ENCODE results near the gene CCDC97. TPM values are rescaled to one million over a fixed set of nuclear protein-coding genes. Genes with fewer than 3 reads are reported as not detected.

The CCDC97 gene
- total RNA-seq, 1 experiment from 2014 or later = 25.5 TPM

DNA sequence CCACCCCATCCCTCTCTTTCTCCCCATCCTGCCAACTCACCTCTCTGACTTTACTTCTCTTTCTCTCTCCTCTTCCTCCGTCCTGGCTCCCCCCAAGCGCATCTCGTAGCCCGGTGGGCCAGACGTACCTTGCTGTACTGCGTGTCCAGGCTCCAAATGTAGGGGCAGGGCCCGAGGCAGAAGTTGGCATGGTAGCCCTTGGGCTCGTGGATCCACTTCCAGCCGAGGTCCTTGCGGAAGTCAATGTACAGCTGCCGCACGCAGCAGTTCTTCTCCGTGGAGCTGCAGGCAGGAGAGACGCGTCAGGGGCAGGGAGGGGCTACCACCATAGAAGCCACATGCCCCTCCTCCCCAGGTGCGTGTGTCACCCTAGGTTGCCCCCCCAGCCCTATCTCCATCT, 22.0 kb downstream of the CCDC97 start:
- H3K9me3 ChIP-seq (ENCODE audit: control insufficient read depth, insufficient read depth, low read depth, low read length) = no peaks in the 10 kb centered on the region
- TF ChIP-seq, protein P1, sequence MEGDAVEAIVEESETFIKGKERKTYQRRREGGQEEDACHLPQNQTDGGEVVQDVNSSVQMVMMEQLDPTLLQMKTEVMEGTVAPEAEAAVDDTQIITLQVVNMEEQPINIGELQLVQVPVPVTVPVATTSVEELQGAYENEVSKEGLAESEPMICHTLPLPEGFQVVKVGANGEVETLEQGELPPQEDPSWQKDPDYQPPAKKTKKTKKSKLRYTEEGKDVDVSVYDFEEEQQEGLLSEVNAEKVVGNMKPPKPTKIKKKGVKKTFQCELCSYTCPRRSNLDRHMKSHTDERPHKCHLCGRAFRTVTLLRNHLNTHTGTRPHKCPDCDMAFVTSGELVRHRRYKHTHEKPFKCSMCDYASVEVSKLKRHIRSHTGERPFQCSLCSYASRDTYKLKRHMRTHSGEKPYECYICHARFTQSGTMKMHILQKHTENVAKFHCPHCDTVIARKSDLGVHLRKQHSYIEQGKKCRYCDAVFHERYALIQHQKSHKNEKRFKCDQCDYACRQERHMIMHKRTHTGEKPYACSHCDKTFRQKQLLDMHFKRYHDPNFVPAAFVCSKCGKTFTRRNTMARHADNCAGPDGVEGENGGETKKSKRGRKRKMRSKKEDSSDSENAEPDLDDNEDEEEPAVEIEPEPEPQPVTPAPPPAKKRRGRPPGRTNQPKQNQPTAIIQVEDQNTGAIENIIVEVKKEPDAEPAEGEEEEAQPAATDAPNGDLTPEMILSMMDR (IDR thresholded peaks at IDR 0.05) = no peak
- DNase-seq (ENCODE audit: low read depth, low spot score) (no peak), ATAC-seq (no peak)
- ChIA-PET POLR2A (no interaction called here), CTCF (no interaction called here)
- peaks cover 10% of the 10 kb centered on the region for H3K4me1 ChIP-seq (ENCODE audit: control insufficient read depth, insufficient read depth, low read length)
- no peaks in the 10 kb centered on the region for H3K27me3 ChIP-seq (ENCODE audit: control insufficient read depth, insufficient read depth, low read length)
- intact Hi-C loops (cut with micrococcal nuclease; ENCODE audit: unreplicated experiment) (no loop called here), in situ Hi-C loops (cut with HindIII; ENCODE audit: low pct_unique_long_range_greater_than_20kb, low sequenced_read_pairs) (no loop called here)
- no peak overlapping the region for H3K4me3 ChIP-seq (ENCODE audit: low read depth in 2 of 2, low read length in 2 of 2)
- H3K27ac ChIP-seq (ENCODE audit: low read length) = no peak overlapping the region
- BruUV-seq (replicated peaks) = no TSS peak
- H3K36me3 ChIP-seq (ENCODE audit: control insufficient read depth, insufficient read depth, low read length) = no peaks in the 10 kb centered on the region

DNA sequence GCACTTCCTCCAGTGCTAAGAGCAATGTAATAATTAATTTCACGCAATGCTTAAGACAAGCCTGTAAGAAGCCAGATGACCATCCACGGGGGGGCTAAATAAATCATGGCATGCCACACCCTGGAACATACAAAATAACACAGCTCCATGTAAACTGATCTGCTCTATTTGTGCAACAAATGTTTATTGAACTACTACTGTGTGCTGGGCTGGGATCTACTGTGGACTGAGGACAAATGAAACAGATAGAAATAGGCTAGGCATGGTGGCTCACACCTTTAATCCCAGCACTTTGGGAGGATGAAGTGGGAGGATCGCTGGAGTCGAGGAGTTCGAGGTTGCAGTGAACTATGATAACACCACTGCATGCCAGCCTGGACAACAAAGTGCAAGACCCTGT, 22.5 kb downstream of the CCDC97 start:
- Histone ChIP-seq H3K27me3 (ENCODE audit: control insufficient read depth, insufficient read depth, low read length) (no peaks in the 10 kb centered on the region), H3K4me1 (ENCODE audit: control insufficient read depth, insufficient read depth, low read length) (peaks cover 8% of the 10 kb centered on the region), H3K9me3 (ENCODE audit: control insufficient read depth, insufficient read depth, low read depth, low read length) (no peaks in the 10 kb centered on the region), H3K36me3 (ENCODE audit: control insufficient read depth, insufficient read depth, low read length) (no peaks in the 10 kb centered on the region), H3K4me3 (ENCODE audit: low read depth in 2 of 2, low read length in 2 of 2) (no peak overlapping the region), H3K27ac (ENCODE audit: low read length) (no peak overlapping the region)
- POLR2A ChIA-PET = interaction anchor here (0.6 kb wide), 1 partner anchor 15 kb away, joined by 7 read pairs; no protein-coding TSS in a partner anchor
- in situ Hi-C loops (cut with HindIII; ENCODE audit: low pct_unique_long_range_greater_than_20kb, low sequenced_read_pairs) (no loop called here), intact Hi-C loops (cut with micrococcal nuclease; ENCODE audit: unreplicated experiment) (no loop called here)
- CTCF ChIA-PET = no interaction called here
- TF ChIP-seq POLR2AphosphoS5 (IDR thresholded peaks at IDR 0.05; ENCODE audit: low read depth, low read length) (no peak), SIN3A (IDR thresholded peaks at IDR 0.05; ENCODE audit: borderline replicate concordance, insufficient read depth, low read depth, low read length) (no peak), TCF7L2 (IDR thresholded peaks at IDR 0.05; ENCODE audit: low read depth, low read length) (no peak)
- TF ChIP-seq, protein P2, sequence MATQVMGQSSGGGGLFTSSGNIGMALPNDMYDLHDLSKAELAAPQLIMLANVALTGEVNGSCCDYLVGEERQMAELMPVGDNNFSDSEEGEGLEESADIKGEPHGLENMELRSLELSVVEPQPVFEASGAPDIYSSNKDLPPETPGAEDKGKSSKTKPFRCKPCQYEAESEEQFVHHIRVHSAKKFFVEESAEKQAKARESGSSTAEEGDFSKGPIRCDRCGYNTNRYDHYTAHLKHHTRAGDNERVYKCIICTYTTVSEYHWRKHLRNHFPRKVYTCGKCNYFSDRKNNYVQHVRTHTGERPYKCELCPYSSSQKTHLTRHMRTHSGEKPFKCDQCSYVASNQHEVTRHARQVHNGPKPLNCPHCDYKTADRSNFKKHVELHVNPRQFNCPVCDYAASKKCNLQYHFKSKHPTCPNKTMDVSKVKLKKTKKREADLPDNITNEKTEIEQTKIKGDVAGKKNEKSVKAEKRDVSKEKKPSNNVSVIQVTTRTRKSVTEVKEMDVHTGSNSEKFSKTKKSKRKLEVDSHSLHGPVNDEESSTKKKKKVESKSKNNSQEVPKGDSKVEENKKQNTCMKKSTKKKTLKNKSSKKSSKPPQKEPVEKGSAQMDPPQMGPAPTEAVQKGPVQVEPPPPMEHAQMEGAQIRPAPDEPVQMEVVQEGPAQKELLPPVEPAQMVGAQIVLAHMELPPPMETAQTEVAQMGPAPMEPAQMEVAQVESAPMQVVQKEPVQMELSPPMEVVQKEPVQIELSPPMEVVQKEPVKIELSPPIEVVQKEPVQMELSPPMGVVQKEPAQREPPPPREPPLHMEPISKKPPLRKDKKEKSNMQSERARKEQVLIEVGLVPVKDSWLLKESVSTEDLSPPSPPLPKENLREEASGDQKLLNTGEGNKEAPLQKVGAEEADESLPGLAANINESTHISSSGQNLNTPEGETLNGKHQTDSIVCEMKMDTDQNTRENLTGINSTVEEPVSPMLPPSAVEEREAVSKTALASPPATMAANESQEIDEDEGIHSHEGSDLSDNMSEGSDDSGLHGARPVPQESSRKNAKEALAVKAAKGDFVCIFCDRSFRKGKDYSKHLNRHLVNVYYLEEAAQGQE (IDR thresholded peaks at IDR 0.05; ENCODE audit: insufficient read depth in 1 of 2, low read depth in 2 of 2, low read length in 1 of 2) = no peak
- TF ChIP-seq, protein P1 (IDR thresholded peaks at IDR 0.05) = no peak
- no TSS peak for BruUV-seq (replicated peaks)
- ATAC-seq (no peak), DNase-seq (ENCODE audit: low read depth, low spot score) (no peak)

DNA sequence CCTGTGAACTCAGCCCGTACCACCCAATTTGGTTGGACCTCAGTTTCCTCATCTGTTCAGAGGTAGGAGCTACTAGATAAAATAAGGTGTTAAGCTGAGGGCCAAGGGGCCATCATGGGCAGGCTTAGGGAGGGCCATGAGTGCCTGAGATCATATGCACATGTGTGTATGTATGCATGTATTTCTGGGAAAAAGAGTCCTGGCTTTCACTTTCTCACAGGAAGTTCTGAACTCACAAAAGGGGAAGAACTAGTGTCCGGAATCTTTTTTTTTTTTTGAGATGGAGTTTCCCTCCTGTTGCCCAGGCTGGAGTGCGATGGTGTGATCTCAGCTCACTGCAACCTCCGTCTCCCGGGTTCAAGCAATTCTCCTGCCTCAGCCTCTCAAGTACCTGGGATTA, 24.8 kb downstream of the CCDC97 start:
- no peaks in the 10 kb centered on the region for H3K9me3 ChIP-seq (ENCODE audit: control insufficient read depth, insufficient read depth, low read depth, low read length)
- BruUV-seq (replicated peaks) = no TSS peak
- no peaks in the 10 kb centered on the region for H3K4me1 ChIP-seq (ENCODE audit: control insufficient read depth, insufficient read depth, low read length)
- ChIA-PET CTCF (no interaction called here), POLR2A (no interaction called here)
- TF ChIP-seq, protein P2 (IDR thresholded peaks at IDR 0.05; ENCODE audit: insufficient read depth in 1 of 2, low read depth in 2 of 2, low read length in 1 of 2) = no peak
- TF ChIP-seq POLR2AphosphoS5 (IDR thresholded peaks at IDR 0.05; ENCODE audit: low read depth, low read length) = no peak
- TF ChIP-seq SIN3A (IDR thresholded peaks at IDR 0.05; ENCODE audit: borderline replicate concordance, insufficient read depth, low read depth, low read length) = no peak
- no peak for TF ChIP-seq TCF7L2 (IDR thresholded peaks at IDR 0.05; ENCODE audit: low read depth, low read length)
- TF ChIP-seq, protein P1 (IDR thresholded peaks at IDR 0.05) = no peak
- no peak overlapping the region for H3K27ac ChIP-seq (ENCODE audit: low read length)
- H3K4me3 ChIP-seq (ENCODE audit: low read depth in 2 of 2, low read length in 2 of 2) = no peak overlapping the region
- DNase-seq (ENCODE audit: low read depth, low spot score) (no peak), ATAC-seq (no peak)
- intact Hi-C loops (cut with micrococcal nuclease; ENCODE audit: unreplicated experiment) (no loop called here), in situ Hi-C loops (cut with HindIII; ENCODE audit: low pct_unique_long_range_greater_than_20kb, low sequenced_read_pairs) (no loop called here)
- no peaks in the 10 kb centered on the region for H3K27me3 ChIP-seq (ENCODE audit: control insufficient read depth, insufficient read depth, low read length)
- H3K36me3 ChIP-seq (ENCODE audit: control insufficient read depth, insufficient read depth, low read length) = no peaks in the 10 kb centered on the region
